GM12892 (cell line): Measurements from ENCODE around the gene SELL. TPM values are rescaled to one million over a fixed set of nuclear protein-coding genes. Genes with fewer than 3 reads are reported as not detected.

Experiments used
- DNase-seq: peaks from one replicate; pipeline ENCODE4 v3.0.0; 2011; ENCODE audit not compliant: insufficient read length
- FAIRE-seq: peaks from 2 replicates; lab custom pipeline; 2011; peaks lifted over from hg19 to GRCh38; lab: Jason Lieb, UNC
- POLR2A ChIP-seq: IDR thresholded peaks from 2 replicates; pipeline ENCODE4 v1.6.1; 2011; ENCODE audit warnings: low read depth, low read length, control low read depth
- POLR2AphosphoS5 ChIP-seq: IDR thresholded peaks from 2 replicates; pipeline ENCODE4 v1.6.1; 2011; ENCODE audit warnings: low read depth, low read length, control low read depth
- TAF1 ChIP-seq: IDR thresholded peaks from 2 replicates; pipeline ENCODE4 v1.6.1; 2011; ENCODE audit warnings: low read depth, mild to moderate bottlenecking, control low read depth, low read length, borderline replicate concordance
- polyA plus RNA-seq: library from polyadenylated mRNA; unstranded; fragments of >200 nt; gene quantifications from one replicate; pipeline ENCODE4 v1.2.1, GENCODE V29; 2012; ENCODE audit warnings: missing spikeins, inconsistent platforms; ENCODE audit not compliant: missing spikeins

Gene SELL
- 8.1 TPM for polyA plus RNA-seq

DNA sequence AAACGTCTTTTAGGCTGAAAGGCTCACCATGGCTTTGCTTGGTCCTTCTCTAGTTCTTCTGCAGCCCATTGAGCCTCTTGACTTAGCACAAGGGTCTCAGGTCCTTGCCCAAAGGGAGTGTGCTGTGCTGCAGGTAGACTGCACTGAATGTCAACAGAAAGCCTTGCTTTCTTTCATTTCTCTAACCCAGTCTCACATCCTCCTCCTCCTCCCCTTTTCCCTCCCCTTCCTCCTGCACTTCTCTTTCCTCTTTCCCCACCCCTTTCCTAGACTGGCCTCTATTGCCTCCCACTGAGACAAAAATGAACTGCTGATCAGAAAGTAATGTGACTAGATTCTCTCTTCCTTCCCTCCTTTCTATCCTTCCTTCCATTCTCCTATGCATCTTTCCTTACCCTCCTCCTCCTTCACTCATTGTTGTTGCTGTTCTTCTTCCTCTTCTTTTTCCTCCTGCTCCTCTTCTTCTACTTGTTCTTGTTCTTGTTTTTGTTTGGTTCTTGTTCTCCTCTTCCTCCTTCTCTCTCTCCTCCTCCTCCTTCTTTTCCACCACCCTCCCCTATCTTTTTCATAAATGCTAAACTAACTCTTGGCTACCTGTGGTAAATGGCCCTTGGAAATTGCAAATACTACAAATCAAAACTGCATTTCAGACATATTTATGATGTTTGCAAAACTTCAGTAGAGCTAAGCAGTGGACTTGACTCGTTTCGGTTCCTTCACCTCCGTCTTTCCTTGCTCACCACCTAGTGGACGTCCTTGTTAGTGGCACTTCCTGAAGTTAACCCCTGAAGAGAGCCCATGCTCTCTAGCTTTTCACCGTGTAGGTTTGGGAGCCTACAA is at the start of gene SELL:
Gene SELL (minus strand): TSS at position 152 of the 840 bp plus-strand sequence. CDS start 122 bp downstream, at position 30.
- DNase-seq (peak; percentile 10), FAIRE-seq (peak; percentile 98)
- TF ChIP-seq POLR2AphosphoS5 (no peak), TAF1 (no peak), POLR2A (no peak)

DNA sequence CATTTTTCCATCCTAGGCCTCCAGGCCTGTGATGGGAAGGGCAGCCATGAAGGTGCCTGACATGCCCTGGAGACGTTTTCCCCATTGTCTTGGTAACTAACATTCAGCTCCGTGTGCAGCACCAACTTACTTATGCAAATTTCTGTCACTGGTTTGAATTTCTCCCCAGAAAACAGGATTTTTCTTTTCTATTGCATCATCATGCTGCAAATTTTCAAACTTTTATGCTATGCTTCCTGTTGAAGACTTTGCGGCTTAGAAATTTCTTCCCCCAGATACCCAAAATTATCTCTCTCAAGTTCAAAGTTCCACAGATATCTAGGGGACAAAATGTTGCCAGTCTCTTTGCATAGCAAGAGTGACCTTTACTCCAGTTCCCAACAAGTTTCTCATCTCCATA is 47.6 kb upstream of the SELL start:
- DNase-seq (no peak), FAIRE-seq (no peak)
- TF ChIP-seq POLR2AphosphoS5 (no peak), TAF1 (no peak), POLR2A (no peak)

DNA sequence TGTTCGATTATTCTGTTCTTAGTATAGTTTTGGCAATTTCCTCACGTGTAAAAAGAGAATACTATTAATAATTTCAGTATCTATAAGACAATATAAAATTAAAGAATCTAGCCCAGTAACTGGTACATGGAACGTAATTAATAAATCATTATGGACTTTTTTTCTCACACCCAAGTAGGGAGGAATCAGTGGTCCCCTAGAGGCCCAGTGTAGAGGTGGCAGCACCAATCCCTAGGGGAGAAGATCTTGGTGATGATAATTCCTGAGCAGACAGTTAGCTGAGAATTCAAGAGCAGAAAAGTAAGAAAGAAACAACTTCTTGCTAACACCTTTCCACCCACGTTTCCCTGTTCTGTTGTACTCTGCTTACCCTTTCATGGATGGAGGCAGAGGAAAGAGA is 42.1 kb upstream of the SELL start:
- FAIRE-seq (no peak), DNase-seq (no peak)
- no peak for TF ChIP-seq TAF1
- TF ChIP-seq POLR2A: no peak
- TF ChIP-seq POLR2AphosphoS5: no peak

DNA sequence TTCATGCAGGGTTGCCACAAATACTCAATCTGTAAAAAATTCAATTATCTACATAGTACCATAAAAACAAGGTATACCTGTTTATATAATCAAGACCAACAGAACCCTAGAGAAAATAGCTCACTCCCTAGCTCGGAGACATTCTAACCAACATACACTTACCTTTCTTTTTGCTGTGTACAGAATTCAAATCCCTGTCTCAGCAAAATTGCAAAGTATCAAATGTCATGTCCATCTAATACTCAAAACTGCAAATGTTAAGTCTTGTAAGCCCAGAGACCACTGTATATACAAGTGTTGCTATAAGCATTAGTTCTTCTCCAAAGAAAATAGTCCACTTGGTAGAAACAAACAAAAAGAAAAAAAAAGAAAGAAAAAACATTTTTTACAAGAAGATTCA is 38.6 kb upstream of the SELL start:
- FAIRE-seq (no peak), DNase-seq (no peak)
- TF ChIP-seq POLR2AphosphoS5: no peak
- TF ChIP-seq POLR2A: no peak
- no peak for TF ChIP-seq TAF1

DNA sequence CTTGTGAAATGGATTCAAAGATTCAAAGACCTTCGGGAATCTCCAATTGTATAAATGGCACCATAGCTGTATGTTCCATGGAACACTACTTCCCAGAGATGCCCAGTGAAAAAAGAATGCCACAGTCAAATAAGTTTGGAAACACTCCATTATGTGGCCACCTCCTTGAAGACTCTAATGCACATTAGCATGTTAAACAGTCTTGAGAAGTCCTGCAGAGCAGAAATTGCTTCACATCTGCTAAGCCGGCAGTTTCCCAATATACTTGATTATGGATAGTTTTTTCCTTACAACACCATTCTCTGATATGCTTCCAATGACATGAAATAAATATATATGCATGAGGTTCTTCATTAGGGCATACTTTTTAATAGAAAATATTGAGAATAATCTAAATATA is 35.1 kb upstream of the SELL start:
- FAIRE-seq (no peak), DNase-seq (no peak)
- no peak for TF ChIP-seq POLR2A
- no peak for TF ChIP-seq TAF1
- TF ChIP-seq POLR2AphosphoS5: no peak

- FAIRE-seq: no peak
- no peak for TF ChIP-seq POLR2AphosphoS5
- TF ChIP-seq POLR2A: no peak
- no peak for TF ChIP-seq TAF1
- no peak for DNase-seq
Observed at GRCh38 chr1:169745015-169745861, 33.8 kb upstream of the SELL start.

DNA sequence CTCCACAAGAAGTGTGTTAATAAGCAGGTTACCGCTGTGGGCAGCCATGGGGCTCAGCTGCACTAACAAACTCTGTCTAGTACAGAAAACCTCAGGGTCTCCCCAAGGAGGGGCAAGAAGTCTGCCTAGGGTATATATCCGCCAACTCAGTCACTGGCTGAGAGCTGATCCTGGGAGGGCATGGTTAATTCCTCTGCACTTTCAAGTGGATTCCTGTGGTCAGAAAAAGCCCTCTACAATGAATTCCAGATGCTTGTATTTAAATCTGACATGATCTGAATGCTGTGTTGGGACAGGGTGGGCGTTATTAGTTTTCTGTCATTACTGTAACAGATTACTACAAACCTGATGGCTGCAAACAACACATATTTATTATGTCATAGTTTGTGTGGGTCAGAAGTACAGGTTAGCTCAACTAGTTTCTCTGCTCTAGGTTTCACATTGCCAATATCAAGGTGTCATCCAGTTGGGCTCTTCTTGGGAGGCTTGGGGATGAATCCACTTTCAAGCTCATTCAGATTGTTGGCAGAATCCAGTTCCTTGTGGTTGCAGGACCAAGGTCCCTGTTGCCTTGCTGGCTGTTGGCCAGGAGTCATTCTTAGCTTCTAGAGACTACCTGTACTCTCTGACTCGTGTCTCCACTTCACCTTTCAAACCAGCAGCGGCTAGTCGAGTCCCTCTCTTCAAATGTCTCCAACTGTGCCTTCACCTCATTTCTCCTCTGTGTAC is 30.4 kb upstream of the SELL start:
- no peak for DNase-seq
- TF ChIP-seq POLR2A: no peak
- no peak for TF ChIP-seq TAF1
- TF ChIP-seq POLR2AphosphoS5: no peak

DNA sequence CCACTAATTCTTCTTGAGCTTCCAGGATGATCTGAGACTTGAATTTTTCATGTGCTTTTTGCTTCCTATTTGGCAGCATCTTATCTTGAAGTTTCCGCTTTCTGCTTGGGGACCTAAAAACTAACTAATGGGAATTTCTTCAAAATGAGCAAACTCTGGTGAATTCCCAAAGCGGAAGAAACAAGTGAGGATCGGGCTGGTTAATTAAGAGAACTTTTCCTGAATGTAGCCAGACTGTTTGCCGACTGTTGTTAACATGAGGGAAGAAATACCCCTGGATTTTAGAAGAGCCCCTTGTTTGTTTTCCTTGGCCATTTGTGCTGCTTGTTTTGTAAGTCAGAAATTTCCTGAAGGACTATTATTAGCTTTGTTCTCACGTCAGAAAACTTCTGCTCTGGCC is 28.6 kb upstream of the SELL start:
- DNase-seq: no peak
- no peak for FAIRE-seq
- TF ChIP-seq POLR2AphosphoS5 (no peak), TAF1 (no peak), POLR2A (no peak)

More for the DNA sequence above, 30.4 kb upstream of the SELL start:
- no peak for FAIRE-seq

DNA sequence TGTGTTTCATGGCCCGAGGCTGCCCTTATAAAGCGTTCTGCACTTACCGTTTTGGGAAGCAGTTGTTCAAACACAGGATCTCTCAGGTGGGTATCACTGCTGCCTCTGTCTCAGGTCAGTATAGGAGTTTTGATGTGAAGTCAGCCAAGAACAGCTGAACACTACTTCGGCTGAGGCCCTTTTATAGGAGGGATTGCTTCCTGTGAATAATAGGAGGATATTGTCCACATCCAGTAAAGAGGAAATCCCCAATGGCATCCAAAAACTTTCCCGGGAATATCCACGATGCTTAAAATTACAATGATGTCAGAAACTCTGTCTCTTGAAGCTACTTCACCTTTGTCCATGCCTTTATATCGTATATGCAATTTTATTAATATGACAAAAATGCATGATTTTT is 22.5 kb upstream of the SELL start, which contains the start of gene SELE:
Gene SELE (minus strand): TSS at position 156 of the 400 bp plus-strand sequence. CDS start 467 bp downstream, outside the sequence.
- DNase-seq: no peak
- TF ChIP-seq POLR2A (no peak), POLR2AphosphoS5 (no peak), TAF1 (no peak)
- no peak for FAIRE-seq

- FAIRE-seq (no peak), DNase-seq (no peak)
- no peak for TF ChIP-seq POLR2AphosphoS5
- no peak for TF ChIP-seq POLR2A
- no peak for TF ChIP-seq TAF1
Observed at GRCh38 chr1:169731446-169731845, 20.0 kb upstream of the SELL start.

DNA sequence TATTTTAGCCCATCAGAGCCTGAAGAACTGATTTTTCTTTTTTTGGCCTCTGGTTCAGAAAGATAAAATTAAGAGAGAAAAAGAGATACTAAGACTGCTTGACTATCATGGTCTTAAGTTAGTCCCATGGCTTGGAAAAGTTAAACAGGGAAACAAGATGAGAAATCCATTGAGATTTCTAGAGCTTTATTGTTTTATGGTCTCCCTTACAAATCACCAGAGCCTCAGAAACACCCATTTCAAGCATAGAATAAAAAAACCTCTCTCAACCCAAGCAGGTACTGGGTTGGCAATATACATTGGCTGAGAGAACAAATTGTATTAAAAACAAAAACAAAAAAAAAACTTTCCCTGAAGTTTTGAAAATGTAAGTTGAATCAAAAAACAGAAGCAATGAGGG is 18.6 kb upstream of the SELL start:
- no peak for TF ChIP-seq TAF1
- TF ChIP-seq POLR2A: no peak
- no peak for TF ChIP-seq POLR2AphosphoS5
- DNase-seq: no peak
- no peak for FAIRE-seq
